Neutrophil (primary cell): Measurements from ENCODE around the gene GART.
"Not testable (repeated sequence)": the region's sequence is repeated elsewhere in the genome, so short reads cannot be mapped to it uniquely, and the experiment has no call there.

Experiments
- H3K27ac ChIP-seq: fragments of 200-600 bp; sonication (generic); 2 replicates; pipeline ENCODE4 v1.5.1; 2016; ENCODE audit warnings: mild to moderate bottlenecking, moderate library complexity
- H3K27me3 ChIP-seq: fragments of 200-600 bp; sonication (generic); 2 replicates; pipeline ENCODE4 v1.6.0; 2016; ENCODE audit warnings: mild to moderate bottlenecking
- H3K36me3 ChIP-seq: fragments of 200-600 bp; sonication (generic); 2 replicates; pipeline ENCODE4 v1.5.1; 2017
- H3K4me1 ChIP-seq, 2 experiments: fragments of 200-600 bp in 1 of 2; sonication (generic) in 1 of 2; 1 replicate in 1 of 2; 2 replicates in 1 of 2; pipeline versions ENCODE4 v1.5.1 to v1.6.1; 2013 to 2016; ENCODE audit warnings: low read depth in 1 of 2, low read length in 1 of 2, mild to moderate bottlenecking in 1 of 2, moderate library complexity in 1 of 2; ENCODE audit not compliant: control insufficient read depth in 1 of 2, insufficient read depth in 1 of 2
- H3K4me3 ChIP-seq, 2 experiments: fragments of 200-600 bp in 1 of 2; sonication (generic) in 1 of 2; 1 replicate in 1 of 2; 2 replicates in 1 of 2; pipeline ENCODE4 v1.5.1; 2013 to 2016; ENCODE audit warnings: low read depth in 1 of 2, low read length in 1 of 2, mild to moderate bottlenecking in 1 of 2, moderate library complexity in 1 of 2
- H3K9me3 ChIP-seq: fragments of 200-600 bp; sonication (generic); 2 replicates; pipeline ENCODE4 v1.5.1; 2016
- TF ChIP-seq, protein P1 (sequence below): fragments of 200-600 bp; sonication (generic); IDR thresholded peaks from 2 replicates; pipeline ENCODE4 v1.5.1; 2016; ENCODE audit warnings: antibody characterized with exemption

The GART gene

DNA sequence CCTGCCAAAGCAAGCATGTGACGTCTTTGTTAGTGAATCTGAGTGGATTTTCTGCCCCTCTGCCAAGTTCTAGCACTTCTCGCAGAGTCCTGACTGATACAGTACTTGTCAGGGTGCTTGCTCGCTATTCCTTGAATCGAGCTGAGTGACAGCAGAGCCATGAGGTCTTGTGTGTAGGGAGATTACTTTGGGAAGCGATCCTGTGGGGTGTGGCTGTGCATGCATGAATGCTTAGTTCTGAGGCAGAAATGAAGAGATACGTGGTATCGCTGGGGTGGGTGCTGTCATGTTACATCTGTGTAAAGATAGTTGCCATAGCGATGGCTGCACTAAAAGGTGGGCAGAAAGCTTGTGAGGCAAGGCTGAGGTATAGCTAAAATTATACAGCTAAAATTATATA, 31.1 kb downstream of the GART start:
- Histone ChIP-seq H3K4me3 (no peak overlapping the region), H3K27me3 (no peaks in the 10 kb centered on the region), H3K27ac (no peak overlapping the region), H3K4me1 (no peaks in the 10 kb centered on the region), H3K9me3 (no peaks in the 10 kb centered on the region), H3K36me3 (peaks cover 70% of the 10 kb centered on the region)
- TF ChIP-seq, protein P1, sequence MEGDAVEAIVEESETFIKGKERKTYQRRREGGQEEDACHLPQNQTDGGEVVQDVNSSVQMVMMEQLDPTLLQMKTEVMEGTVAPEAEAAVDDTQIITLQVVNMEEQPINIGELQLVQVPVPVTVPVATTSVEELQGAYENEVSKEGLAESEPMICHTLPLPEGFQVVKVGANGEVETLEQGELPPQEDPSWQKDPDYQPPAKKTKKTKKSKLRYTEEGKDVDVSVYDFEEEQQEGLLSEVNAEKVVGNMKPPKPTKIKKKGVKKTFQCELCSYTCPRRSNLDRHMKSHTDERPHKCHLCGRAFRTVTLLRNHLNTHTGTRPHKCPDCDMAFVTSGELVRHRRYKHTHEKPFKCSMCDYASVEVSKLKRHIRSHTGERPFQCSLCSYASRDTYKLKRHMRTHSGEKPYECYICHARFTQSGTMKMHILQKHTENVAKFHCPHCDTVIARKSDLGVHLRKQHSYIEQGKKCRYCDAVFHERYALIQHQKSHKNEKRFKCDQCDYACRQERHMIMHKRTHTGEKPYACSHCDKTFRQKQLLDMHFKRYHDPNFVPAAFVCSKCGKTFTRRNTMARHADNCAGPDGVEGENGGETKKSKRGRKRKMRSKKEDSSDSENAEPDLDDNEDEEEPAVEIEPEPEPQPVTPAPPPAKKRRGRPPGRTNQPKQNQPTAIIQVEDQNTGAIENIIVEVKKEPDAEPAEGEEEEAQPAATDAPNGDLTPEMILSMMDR: no peak

DNA sequence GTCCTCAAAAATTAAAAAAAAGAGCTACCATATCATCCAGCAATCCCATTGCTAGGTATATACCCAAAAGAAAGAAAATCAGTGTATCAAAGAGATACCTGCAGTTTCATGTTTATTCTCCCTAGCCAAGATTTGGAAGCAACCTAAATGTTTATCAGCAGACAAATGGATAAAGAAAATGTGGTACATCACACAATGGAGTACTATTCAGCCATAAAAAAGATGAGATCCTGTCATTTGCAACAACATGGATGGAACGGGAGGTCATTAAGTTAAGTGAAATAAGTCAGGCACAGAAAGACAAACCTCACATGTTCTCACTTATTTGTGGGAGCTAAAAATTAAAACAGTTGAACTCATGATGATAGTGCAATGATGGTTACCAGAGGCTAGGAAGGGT, 34.9 kb downstream of the GART start:
- not testable (repeated sequence) for H3K27ac ChIP-seq, H3K9me3 ChIP-seq, H3K4me1 ChIP-seq, H3K27me3 ChIP-seq, H3K4me3 ChIP-seq
- H3K36me3 ChIP-seq: peaks cover 65% of the 10 kb centered on the region

DNA sequence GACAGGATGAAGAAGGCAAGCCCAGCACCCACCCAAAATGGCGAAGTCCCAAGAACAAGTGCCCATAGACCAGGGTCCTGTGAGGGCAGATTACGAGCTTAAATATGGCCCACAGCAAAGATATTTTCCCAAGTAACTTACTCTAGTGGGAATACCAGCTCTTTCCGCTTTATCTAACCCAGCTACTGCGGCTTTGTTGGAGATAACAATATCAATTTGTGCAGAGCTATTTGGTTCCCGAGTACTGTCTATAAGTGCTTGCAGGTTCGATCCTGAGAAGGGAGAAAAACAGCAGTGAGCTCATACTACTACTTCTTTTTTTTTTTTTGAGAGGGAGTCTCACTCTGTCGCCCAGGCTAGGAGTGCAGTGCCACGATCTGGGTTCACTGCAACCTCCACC, 36.1 kb downstream of the GART start:
- TF ChIP-seq, protein P1: no peak
- peaks cover 55% of the 10 kb centered on the region for H3K36me3 ChIP-seq
- no peak overlapping the region for H3K27ac ChIP-seq
- H3K4me3 ChIP-seq: no peak overlapping the region
- H3K27me3 ChIP-seq: no peaks in the 10 kb centered on the region
- no peaks in the 10 kb centered on the region for H3K4me1 ChIP-seq
- H3K9me3 ChIP-seq: no peaks in the 10 kb centered on the region

DNA sequence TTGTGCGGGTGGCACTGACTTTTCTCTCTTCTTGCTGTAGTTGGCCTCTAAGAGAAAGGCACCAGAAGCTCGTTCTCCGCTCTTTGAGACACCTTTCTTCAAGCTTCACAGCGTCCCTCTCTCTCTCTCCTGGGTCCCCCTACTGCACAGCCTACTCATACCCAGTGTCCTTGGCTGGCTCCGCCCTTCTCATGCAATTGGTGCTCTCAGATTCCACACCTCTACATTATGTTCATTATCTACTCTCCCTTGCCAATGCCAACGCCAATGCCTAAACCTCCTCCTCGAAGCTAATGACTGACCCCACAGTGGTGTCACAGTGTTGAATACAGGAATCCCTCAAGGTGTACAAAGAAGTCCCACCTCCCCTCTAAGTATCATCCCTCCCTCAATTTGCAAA, 45.6 kb downstream of the GART start:
- no peaks in the 10 kb centered on the region for H3K36me3 ChIP-seq
- H3K4me3 ChIP-seq: no peak overlapping the region
- no peaks in the 10 kb centered on the region for H3K27me3 ChIP-seq
- H3K4me1 ChIP-seq: peaks cover 12 to 18% of the 10 kb centered on the region in 2 experiments
- TF ChIP-seq, protein P1: no peak
- H3K9me3 ChIP-seq: no peaks in the 10 kb centered on the region
- no peak overlapping the region for H3K27ac ChIP-seq

DNA sequence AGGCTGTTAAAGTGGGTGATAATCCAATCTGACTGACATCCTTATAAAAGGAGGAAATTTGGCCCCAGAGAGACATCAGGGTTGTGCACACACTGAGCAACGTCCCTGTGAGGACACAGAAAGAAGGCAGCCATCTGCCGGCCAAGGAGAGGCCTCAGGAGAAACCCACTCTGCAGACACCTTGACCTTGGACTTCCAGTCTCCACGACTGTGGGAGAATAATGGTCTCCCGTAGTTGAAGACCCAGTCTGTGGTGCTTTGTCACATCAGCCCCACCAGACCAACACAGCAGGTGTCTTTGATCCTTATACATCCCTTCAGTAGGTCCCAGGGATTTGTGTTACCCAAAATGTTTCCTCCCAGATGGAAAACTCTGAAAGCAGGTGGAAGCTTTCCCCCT, 46.2 kb downstream of the GART start:
- H3K4me3 ChIP-seq: no peak overlapping the region
- TF ChIP-seq, protein P1: no peak

DNA sequence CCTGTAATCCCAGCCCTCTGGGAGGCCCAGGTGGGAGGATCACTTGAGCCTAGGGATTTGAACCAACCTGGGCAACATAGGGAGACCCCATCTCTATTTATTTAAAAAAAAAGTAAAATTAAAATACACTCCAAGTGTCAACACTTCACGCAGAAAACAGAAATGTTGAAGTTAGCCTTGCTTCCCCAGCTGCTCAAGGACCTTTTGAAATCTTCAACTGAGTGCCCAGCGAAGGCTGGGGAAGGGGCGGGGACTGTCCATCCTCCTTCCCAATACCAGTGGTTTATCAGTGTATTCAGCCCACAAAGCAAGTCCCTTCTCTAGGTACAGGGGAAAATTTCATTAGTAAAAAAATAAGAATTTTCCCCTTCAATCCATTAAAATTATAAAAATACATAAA, 48.2 kb downstream of the GART start:
- Histone ChIP-seq H3K4me1 (peaks cover 16 to 23% of the 10 kb centered on the region in 2 experiments), H3K27ac (no peak overlapping the region), H3K9me3 (no peaks in the 10 kb centered on the region), H3K27me3 (no peaks in the 10 kb centered on the region), H3K36me3 (no peaks in the 10 kb centered on the region), H3K4me3 (no peak overlapping the region)
- TF ChIP-seq, protein P1: no peak

More for the DNA sequence above, 46.2 kb downstream of the GART start:
- no peaks in the 10 kb centered on the region for H3K27me3 ChIP-seq
- no peak overlapping the region for H3K27ac ChIP-seq
- no peaks in the 10 kb centered on the region for H3K36me3 ChIP-seq
- H3K9me3 ChIP-seq: no peaks in the 10 kb centered on the region
- H3K4me1 ChIP-seq: peaks cover 16 to 23% of the 10 kb centered on the region in 2 experiments
